ENCODE data around the gene MAGI1. TPM values are rescaled to one million over a fixed set of nuclear protein-coding genes. Genes with fewer than 3 reads are reported as not detected.

MAGI1 gene
- total RNA-seq, 1 donor from 2014 or later, result 18.7 TPM

DNA sequence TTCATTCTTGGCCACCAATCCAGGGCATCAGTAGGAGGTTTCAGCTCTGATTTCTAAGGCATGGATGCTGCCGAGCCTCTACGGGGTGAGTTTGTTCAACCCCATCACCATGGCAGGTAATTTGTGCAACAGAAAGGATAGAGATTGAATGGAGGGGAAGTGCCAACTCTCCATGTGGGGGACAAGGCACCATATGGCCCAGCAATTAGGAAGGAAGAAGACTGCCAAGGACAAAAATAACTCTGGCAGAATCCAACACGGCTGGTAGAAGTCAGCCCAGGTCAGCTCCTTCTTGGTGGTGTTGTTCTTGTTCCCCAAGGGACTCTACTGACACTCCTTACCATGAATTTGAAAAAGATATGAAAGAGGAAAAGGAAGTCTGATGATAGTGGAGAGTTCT, 503.9 kb downstream of the MAGI1 start:
- DNase-seq (ENCODE audit: low spot score), result no peak
- Mint-ChIP-seq H3K27me3 (ENCODE audit: low read depth) (no peaks in the 10 kb centered on the region), H3K36me3 (ENCODE audit: low read depth) (no peaks in the 10 kb centered on the region), H3K4me3 (ENCODE audit: unreplicated experiment) (no peak overlapping the region), H3K4me1 (ENCODE audit: low read depth) (peaks cover 13% of the 10 kb centered on the region), H3K27ac (ENCODE audit: unreplicated experiment) (no peak overlapping the region), H3K9me3 (ENCODE audit: low read depth) (no peaks in the 10 kb centered on the region)
- TF ChIP-seq, protein P1, sequence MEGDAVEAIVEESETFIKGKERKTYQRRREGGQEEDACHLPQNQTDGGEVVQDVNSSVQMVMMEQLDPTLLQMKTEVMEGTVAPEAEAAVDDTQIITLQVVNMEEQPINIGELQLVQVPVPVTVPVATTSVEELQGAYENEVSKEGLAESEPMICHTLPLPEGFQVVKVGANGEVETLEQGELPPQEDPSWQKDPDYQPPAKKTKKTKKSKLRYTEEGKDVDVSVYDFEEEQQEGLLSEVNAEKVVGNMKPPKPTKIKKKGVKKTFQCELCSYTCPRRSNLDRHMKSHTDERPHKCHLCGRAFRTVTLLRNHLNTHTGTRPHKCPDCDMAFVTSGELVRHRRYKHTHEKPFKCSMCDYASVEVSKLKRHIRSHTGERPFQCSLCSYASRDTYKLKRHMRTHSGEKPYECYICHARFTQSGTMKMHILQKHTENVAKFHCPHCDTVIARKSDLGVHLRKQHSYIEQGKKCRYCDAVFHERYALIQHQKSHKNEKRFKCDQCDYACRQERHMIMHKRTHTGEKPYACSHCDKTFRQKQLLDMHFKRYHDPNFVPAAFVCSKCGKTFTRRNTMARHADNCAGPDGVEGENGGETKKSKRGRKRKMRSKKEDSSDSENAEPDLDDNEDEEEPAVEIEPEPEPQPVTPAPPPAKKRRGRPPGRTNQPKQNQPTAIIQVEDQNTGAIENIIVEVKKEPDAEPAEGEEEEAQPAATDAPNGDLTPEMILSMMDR (IDR thresholded peaks at IDR 0.05), result no peak

DNA sequence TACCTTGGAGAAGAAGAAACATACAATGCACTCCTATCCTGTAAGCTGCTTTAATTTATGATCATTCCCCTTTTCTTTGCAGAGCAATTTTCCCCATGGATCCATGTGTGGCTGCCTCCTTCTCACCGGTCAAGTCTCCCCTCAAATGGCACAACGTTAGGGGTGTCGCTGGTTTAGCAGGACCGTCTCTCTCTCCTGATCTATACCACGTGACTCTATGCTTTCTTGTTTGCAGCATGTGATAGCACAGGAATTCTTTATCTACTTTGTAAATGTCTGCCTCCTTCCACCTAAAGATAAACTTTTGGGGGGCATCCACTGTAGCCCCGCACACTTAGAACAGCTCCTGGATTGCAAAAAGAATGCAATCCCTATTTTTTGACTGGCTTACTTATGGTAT, 506.0 kb downstream of the MAGI1 start:
- H3K27me3 Mint-ChIP-seq (ENCODE audit: low read depth), result no peaks in the 10 kb centered on the region
- H3K4me1 Mint-ChIP-seq (ENCODE audit: low read depth), result peaks cover 17% of the 10 kb centered on the region
- H3K27ac Mint-ChIP-seq (ENCODE audit: unreplicated experiment), result no peak overlapping the region
- H3K4me3 Mint-ChIP-seq (ENCODE audit: unreplicated experiment), result no peak overlapping the region
- TF ChIP-seq, protein P1 (IDR thresholded peaks at IDR 0.05), result no peak
- H3K36me3 Mint-ChIP-seq (ENCODE audit: low read depth), result no peaks in the 10 kb centered on the region
- no peak for DNase-seq (ENCODE audit: low spot score)
- H3K9me3 Mint-ChIP-seq (ENCODE audit: low read depth), result no peaks in the 10 kb centered on the region

DNA sequence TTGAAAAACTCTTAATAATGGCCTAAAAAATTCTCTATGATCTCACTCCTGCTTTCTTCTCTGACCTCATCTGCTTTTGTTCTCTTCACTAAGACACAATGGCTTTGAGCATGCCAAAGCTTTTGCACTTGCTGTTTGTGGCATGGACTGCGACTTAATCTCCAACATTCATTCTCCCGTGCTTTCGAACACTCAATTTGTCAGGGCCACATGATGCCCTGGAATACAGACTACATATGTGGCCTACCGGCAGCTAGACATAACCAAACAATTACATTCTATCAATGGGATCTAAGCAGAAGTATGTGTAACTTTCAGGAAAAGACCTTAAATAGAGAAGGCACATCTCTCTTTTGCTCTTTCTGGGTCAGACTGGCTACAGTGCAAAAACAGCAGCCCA, 506.5 kb downstream of the MAGI1 start:
- no peak for DNase-seq (ENCODE audit: low spot score)
- H3K36me3 Mint-ChIP-seq (ENCODE audit: low read depth), result no peaks in the 10 kb centered on the region
- no peak overlapping the region for H3K4me3 Mint-ChIP-seq (ENCODE audit: unreplicated experiment)
- H3K4me1 Mint-ChIP-seq (ENCODE audit: low read depth), result peaks cover 17% of the 10 kb centered on the region
- no peak overlapping the region for H3K27ac Mint-ChIP-seq (ENCODE audit: unreplicated experiment)
- H3K9me3 Mint-ChIP-seq (ENCODE audit: low read depth), result no peaks in the 10 kb centered on the region
- no peaks in the 10 kb centered on the region for H3K27me3 Mint-ChIP-seq (ENCODE audit: low read depth)
- TF ChIP-seq, protein P1 (IDR thresholded peaks at IDR 0.05), result no peak

DNA sequence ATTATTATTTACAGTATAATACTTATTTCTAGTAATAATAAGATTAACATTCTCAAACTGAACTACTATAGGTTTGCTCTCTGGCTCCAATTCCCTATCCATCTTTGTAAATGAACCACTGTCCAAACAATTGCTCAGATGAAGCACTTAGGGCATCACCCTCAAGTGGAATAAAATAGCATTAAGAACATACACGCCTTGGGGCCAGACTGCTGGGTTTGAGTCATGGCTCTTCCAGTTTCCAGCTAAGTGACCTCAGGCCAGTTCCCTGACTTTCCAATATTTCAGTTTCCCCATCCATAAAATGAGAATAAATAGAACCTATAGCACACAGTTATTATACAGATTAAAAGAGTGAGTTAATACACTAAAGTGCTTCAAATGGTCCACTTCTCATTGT, 507.2 kb downstream of the MAGI1 start:
- Mint-ChIP-seq H3K27ac (ENCODE audit: unreplicated experiment) (no peak overlapping the region), H3K36me3 (ENCODE audit: low read depth) (no peaks in the 10 kb centered on the region), H3K27me3 (ENCODE audit: low read depth) (no peaks in the 10 kb centered on the region), H3K9me3 (ENCODE audit: low read depth) (no peaks in the 10 kb centered on the region), H3K4me3 (ENCODE audit: unreplicated experiment) (no peak overlapping the region), H3K4me1 (ENCODE audit: low read depth) (peaks cover 17% of the 10 kb centered on the region)
- no peak for DNase-seq (ENCODE audit: low spot score)
- TF ChIP-seq, protein P1 (IDR thresholded peaks at IDR 0.05), result no peak

DNA sequence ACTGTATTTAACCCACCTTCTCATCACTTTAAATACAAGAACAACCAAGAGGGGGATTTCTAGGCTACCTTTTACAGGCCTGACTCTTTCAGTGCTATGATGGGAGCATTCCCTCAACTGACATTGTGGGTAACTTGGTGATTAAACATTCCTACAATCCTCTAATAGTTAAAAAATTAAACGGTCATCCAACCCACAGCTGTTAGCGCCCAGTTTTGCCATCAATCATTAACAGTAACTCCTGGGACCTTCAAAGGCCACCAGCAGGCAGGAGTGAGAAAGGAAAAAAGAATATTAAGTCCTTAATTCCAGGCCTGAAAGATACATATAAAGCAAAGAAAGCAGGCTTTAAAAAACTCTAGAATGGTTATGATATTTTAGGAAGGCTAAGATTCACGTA, 512.1 kb downstream of the MAGI1 start:
- Mint-ChIP-seq H3K9me3 (ENCODE audit: low read depth) (no peaks in the 10 kb centered on the region), H3K4me3 (ENCODE audit: unreplicated experiment) (no peak overlapping the region), H3K27ac (ENCODE audit: unreplicated experiment) (no peak overlapping the region), H3K4me1 (ENCODE audit: low read depth) (peaks cover 15% of the 10 kb centered on the region), H3K36me3 (ENCODE audit: low read depth) (no peaks in the 10 kb centered on the region), H3K27me3 (ENCODE audit: low read depth) (no peaks in the 10 kb centered on the region)
- TF ChIP-seq, protein P1 (IDR thresholded peaks at IDR 0.05), result no peak
- no peak for DNase-seq (ENCODE audit: low spot score)
